HG02943 (cell line): ENCODE measurements around the gene FERMT2.

ENCODE experiments used
- ATAC-seq: cut with Tn5 transposase; IDR thresholded peaks from one replicate; pipeline ENCODE4 v1.9.1; 2021; ENCODE audit warnings: mild to moderate bottlenecking, low read depth, moderate library complexity; ENCODE audit not compliant: unreplicated experiment

FERMT2 gene

GRCh38 chr14:52950898-52951680 is at the start of gene FERMT2:
Gene FERMT2, minus strand, starts transcription at chr14:52951050. Its CDS starts 482 bp downstream, at chr14:52950568.
- no peak for ATAC-seq

GRCh38 chr14:52998376-52999015 is 47.6 kb upstream of the FERMT2 start:
- ATAC-seq = no peak

DNA sequence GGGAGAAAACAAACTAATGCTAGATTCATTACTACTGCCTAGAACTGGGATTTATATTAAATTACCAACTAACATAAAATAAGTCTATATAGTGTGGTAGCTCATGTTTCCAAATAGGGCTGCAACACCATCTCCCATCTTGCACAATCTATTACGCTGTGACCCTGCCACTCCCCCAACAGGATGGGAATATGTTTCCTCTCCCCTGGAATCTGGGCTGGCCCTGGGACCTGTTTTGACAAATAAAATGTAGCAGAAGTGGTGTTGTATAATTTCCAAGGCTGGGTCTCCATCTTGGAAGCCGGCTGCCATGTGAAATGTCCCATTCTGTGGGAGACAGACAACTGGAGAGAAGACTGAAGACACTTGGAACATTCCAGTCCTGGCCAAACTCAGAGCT is 45.6 kb upstream of the FERMT2 start:
- ATAC-seq = no peak

GRCh38 chr14:52995998-52996397 is 45.1 kb upstream of the FERMT2 start:
- no peak for ATAC-seq

GRCh38 chr14:52992236-52992870 is 41.5 kb upstream of the FERMT2 start:
- ATAC-seq = no peak

- ATAC-seq = no peak
Measured at GRCh38 chr14:52988139-52988538, 37.3 kb upstream of the FERMT2 start.

DNA sequence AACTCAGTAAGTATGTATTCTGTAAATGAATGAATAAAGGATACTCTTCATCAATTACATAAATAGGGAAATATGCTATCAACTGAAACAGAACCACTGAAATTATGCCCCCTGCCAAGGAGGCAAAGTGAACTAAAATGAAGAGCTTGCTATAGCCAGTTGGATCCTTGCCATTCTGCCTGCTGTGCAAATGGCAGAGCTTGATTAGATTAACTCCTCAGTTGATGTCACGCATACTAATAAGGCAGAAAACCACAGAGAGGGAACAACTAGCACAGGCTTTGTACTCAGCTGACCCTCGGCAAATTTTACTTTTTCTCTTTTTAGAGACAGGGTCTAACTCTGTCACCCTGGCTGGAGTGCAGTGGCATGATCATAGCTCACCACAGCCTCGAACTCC is 36.7 kb upstream of the FERMT2 start:
- ATAC-seq = no peak

GRCh38 chr14:52987042-52987441 is 36.2 kb upstream of the FERMT2 start:
- ATAC-seq = no peak

- ATAC-seq = no peak
Measured at GRCh38 chr14:52977798-52978197, 26.9 kb upstream of the FERMT2 start.

GRCh38 chr14:52974406-52974805 is 23.6 kb upstream of the FERMT2 start:
- ATAC-seq = no peak

- no peak for ATAC-seq
Measured at GRCh38 chr14:52961060-52961639, 10.3 kb upstream of the FERMT2 start.

- no peak for ATAC-seq
Measured at GRCh38 chr14:52960627-52961026, 9.8 kb upstream of the FERMT2 start.

DNA sequence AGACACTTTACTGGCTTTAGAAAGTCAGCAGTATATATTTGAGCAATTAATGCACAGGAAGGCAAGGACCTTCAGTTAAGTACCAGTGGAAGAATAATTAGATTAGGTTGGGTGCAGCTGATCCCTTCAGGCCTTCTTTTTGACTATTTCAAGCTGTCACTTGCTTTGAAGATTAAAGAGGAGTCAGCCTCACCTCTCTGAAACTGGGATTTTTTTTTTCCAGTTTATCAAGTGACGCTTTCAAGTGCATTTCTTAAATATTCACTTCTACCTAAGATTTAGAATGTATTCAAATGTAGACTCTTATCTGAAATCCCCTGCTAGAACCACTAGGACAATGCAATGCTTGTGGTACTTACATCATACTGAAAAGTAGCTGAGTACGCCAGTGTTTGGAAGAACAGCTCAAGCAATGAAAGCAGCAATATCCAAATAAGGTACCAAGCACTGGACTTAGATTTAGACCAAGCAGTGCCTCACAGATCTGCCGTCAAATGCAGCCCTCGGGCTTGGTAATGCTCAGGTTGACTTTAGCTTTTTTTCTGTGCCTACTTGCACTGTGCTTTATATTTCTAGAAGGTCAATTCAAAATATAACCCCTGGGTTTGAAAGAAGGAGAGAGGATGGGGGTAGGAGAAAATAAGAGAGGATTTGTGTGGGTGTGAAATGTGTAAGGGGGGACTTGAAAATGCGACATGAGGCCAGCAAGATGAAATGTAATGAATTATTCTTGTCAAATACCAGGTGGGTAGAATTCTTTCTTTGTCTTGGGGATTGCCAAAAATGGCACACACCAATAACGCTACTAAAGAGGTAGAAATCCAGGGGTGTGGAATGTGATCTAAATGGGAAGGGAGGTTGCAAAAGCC is 3.7 kb upstream of the FERMT2 start:
- no peak for ATAC-seq

DNA sequence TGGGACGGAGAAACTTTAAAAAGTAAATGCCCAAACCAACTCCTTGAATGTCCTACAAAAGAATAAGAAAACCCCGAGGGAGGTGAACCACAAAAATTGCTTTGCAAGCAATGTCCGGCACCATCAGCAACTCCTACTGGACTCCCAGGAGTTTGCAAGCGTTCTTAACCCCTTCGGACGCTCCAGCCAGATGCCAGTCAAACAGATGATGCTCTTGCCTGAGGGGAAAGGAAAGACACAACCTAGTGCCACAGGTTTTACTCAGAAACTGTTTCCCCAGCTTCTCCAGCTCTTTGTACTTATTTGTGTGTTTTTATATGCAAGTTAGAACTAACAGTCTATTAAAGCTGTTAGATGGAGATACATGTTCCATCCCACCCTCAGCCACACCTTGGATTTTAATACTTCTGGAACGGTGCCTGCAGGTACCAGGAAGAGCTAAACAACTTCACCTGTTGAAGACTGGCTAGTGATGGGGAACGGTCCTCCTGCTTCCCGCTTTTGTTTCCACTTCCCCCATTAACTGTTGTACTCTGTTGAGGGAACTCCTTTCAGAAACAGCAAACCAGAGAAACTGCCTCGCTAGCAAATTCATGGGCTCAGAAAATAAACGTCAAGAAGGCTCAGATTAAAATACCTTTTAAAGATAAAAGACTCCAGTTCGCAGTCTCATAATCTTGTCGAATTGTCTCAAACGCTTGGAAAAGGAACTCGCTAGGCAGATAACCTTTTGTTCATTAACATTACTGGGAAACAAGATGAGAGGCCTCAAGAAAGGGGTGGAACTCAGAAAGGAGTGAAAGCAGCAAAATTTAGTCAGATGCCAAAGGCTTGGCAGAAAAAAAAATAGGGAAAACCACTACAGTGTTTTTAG is 1.1 kb upstream of the FERMT2 start:
- no peak for ATAC-seq

- ATAC-seq = no peak
Measured at GRCh38 chr14:52950410-52950897, 396 bp downstream of the FERMT2 start.

DNA sequence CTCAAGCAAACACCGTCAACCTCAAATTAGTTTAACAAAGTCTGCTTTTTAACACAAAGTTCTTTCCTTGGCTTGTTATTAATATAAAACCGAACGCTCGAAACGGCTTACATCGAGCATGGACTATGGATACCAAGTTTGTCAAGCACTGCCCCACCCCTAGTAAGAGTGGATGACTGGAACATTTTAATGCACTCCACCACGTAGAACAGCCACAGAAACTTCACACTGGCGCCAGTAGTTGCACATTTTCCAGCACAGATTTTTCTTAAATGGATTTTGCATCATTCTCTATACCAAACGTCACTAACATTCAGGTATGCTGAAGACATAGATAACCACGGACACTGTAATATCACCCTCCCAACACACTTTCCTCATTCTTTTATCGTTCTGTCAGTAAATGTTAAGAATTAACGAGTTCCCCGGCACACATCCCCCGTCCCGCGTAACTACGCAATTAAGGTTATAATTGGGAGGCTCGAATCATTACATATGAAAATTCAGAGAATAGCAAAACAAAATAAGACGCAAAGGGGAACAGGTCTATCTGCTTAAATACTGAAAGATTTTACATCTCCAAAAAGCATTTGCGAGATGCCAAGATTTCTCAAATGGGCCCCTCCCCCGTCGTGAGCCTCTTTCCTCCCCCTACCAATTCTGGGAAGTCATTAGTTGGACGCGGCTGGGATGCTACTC is 990 bp downstream of the FERMT2 start:
- no peak for ATAC-seq

- ATAC-seq = no peak
Measured at GRCh38 chr14:52949249-52949648, 1.6 kb downstream of the FERMT2 start.

DNA sequence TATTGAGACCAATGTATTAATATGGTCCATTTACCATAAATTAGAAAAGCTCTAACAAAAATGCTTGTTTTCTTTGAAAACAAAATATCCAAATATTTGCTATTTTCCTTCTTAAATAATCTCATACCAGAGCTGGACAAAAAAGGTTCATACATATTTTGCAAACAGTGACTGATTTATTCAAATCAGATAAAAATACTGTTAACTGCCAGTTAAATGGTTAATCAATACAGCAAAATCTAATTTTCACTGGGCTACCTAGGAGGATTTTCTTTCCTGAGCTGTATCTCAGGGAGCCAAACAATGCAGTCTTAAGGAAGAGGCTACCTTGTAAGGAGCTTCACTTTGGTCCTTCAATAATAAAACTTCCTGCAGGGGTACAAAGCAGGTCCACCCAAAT is 2.0 kb downstream of the FERMT2 start:
- ATAC-seq = no peak

- ATAC-seq = no peak
Measured at GRCh38 chr14:52948039-52948438, 2.8 kb downstream of the FERMT2 start.
